KMS-11 (cell line): ENCODE results near the gene ACOT13.

Experiments used
- H2AFZ ChIP-seq: fragments of 200-600 bp; sonication (generic); 2 replicates; pipeline ENCODE4 v1.6.1; 2016; ENCODE audit warnings: antibody characterized with exemption, mixed run types, low read depth
- H3K27ac ChIP-seq: fragments of 200-600 bp; sonication (generic); 2 replicates; pipeline ENCODE4 v1.6.1; 2016; ENCODE audit warnings: mild to moderate bottlenecking, mixed run types
- H3K27me3 ChIP-seq: fragments of 200-600 bp; sonication (generic); 2 replicates; pipeline ENCODE4 v1.6.1; 2017; ENCODE audit warnings: mild to moderate bottlenecking, low read depth, mixed run types, moderate library complexity; ENCODE audit not compliant: insufficient read depth
- H3K36me3 ChIP-seq: fragments of 200-600 bp; sonication (generic); 2 replicates; pipeline ENCODE4 v1.6.1; 2017; ENCODE audit warnings: mild to moderate bottlenecking, mixed run types; ENCODE audit not compliant: insufficient read depth
- H3K4me1 ChIP-seq: fragments of 200-600 bp; sonication (generic); 2 replicates; pipeline ENCODE4 v1.6.1; 2016; ENCODE audit warnings: mild to moderate bottlenecking, low read depth, mixed run types; ENCODE audit not compliant: poor library complexity, severe bottlenecking
- H3K4me2 ChIP-seq: fragments of 200-600 bp; sonication (generic); 2 replicates; pipeline ENCODE4 v1.7.0; 2016; ENCODE audit warnings: mild to moderate bottlenecking, mixed run types
- H3K4me3 ChIP-seq: fragments of 200-600 bp; sonication (generic); IDR thresholded peaks from 2 replicates; pipeline ENCODE4 v1.6.1; 2017; ENCODE audit warnings: low read depth, low read length, mixed read lengths; ENCODE audit not compliant: insufficient read depth
- H3K79me2 ChIP-seq: fragments of 200-600 bp; sonication (generic); 2 replicates; pipeline ENCODE4 v1.6.1; 2016; ENCODE audit warnings: low read depth, mixed run types; ENCODE audit not compliant: insufficient read depth
- H3K9ac ChIP-seq: fragments of 200-600 bp; sonication (generic); 2 replicates; pipeline ENCODE4 v1.6.1; 2016; ENCODE audit warnings: mild to moderate bottlenecking, mixed run types
- H4K20me1 ChIP-seq: fragments of 200-600 bp; sonication (generic); 2 replicates; pipeline ENCODE4 v1.6.1; 2016; ENCODE audit warnings: mild to moderate bottlenecking, mixed run types; ENCODE audit not compliant: insufficient read depth
- TF ChIP-seq, protein P1 (sequence below): fragments of 200-600 bp; sonication (generic); conservative IDR thresholded peaks from 2 replicates; pipeline ENCODE4 v1.6.1; 2017; ENCODE audit warnings: low read depth, mild to moderate bottlenecking, antibody characterized with exemption, low read length, moderate library complexity, mixed read lengths

The ACOT13 gene

DNA sequence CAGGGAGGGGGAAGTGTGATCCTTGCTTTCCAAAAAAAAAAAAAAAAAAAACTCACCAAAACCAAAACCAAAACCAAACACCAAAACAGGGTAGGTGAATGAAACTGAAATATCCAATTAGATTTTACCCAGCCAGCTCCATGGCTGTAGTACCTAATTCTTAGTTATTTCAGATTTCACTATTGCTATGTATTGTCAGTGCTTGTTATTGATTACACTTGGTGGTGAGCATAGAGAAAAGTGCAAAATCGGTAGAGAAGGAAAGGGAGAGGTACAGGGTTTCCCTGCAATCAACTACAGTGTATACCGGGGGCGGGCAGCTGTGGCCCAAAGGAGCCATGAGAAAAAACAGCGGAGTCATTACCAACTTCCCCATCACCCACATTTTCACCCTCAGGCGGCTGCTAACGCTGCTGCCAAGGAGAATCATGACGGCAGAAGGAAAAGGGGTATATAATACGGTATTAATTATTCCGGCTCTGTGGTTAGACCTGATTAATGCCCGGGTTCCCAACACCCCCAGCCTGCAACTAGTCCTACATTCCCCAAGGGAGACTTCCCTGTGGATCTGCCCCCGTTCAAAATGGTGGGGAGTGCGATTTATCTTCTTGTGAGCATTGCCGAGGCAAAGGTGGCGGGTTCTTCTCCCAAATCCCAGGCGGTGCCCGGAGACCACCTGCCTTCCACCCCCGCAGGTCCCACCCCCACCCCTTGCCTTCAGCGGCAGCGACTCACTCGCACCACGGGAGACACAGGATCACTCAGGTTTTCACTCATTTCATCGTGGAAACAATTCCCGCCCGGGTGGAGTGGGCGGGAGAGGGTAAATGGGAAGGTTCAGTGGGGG lies 52.5 kb downstream of the ACOT13 start, which contains the start of gene C6orf62:
TSS of gene C6orf62 (minus strand) at position 30 of the 847 bp plus-strand sequence. CDS start 486 bp downstream, outside the sequence.
- Histone ChIP-seq H3K36me3 (peaks cover 19% of the 10 kb centered on the region; the same call in 1 of the 2 replicates), H3K27ac (peak within 1 kb of the TSS; percentile 98), H3K4me3 (no peak within 1 kb of the TSS), H3K9ac (peak within 1 kb of the TSS; percentile 98), H2AFZ (no peak within 1 kb of the TSS), H3K4me1 (peaks cover 33% of the 10 kb centered on the region), H4K20me1 (peaks cover 21% of the 10 kb centered on the region), H3K79me2 (peaks cover 61% of the 10 kb centered on the region), H3K4me2 (peak within 1 kb of the TSS; percentile 81), H3K27me3 (no peaks in the 10 kb centered on the region)
- TF ChIP-seq, protein P1, sequence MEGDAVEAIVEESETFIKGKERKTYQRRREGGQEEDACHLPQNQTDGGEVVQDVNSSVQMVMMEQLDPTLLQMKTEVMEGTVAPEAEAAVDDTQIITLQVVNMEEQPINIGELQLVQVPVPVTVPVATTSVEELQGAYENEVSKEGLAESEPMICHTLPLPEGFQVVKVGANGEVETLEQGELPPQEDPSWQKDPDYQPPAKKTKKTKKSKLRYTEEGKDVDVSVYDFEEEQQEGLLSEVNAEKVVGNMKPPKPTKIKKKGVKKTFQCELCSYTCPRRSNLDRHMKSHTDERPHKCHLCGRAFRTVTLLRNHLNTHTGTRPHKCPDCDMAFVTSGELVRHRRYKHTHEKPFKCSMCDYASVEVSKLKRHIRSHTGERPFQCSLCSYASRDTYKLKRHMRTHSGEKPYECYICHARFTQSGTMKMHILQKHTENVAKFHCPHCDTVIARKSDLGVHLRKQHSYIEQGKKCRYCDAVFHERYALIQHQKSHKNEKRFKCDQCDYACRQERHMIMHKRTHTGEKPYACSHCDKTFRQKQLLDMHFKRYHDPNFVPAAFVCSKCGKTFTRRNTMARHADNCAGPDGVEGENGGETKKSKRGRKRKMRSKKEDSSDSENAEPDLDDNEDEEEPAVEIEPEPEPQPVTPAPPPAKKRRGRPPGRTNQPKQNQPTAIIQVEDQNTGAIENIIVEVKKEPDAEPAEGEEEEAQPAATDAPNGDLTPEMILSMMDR = no peak

GRCh38 chr6:24720131-24720603 lies 53.3 kb downstream of the ACOT13 start:
- TF ChIP-seq, protein P1 = no peak
- Histone ChIP-seq H3K27ac (peak overlapping the region; percentile 98), H3K4me3 (no peak overlapping the region), H4K20me1 (peaks cover 21% of the 10 kb centered on the region), H3K4me2 (no peak overlapping the region; the same call in 1 of the 2 replicates), H3K79me2 (peaks cover 54% of the 10 kb centered on the region), H3K9ac (peak overlapping the region; percentile 98), H3K4me1 (peaks cover 33% of the 10 kb centered on the region), H3K27me3 (no peaks in the 10 kb centered on the region), H3K36me3 (peaks cover 12% of the 10 kb centered on the region; the same call in 1 of the 2 replicates), H2AFZ (peak overlapping the region; percentile 55; the same call in 1 of the 2 replicates)

DNA sequence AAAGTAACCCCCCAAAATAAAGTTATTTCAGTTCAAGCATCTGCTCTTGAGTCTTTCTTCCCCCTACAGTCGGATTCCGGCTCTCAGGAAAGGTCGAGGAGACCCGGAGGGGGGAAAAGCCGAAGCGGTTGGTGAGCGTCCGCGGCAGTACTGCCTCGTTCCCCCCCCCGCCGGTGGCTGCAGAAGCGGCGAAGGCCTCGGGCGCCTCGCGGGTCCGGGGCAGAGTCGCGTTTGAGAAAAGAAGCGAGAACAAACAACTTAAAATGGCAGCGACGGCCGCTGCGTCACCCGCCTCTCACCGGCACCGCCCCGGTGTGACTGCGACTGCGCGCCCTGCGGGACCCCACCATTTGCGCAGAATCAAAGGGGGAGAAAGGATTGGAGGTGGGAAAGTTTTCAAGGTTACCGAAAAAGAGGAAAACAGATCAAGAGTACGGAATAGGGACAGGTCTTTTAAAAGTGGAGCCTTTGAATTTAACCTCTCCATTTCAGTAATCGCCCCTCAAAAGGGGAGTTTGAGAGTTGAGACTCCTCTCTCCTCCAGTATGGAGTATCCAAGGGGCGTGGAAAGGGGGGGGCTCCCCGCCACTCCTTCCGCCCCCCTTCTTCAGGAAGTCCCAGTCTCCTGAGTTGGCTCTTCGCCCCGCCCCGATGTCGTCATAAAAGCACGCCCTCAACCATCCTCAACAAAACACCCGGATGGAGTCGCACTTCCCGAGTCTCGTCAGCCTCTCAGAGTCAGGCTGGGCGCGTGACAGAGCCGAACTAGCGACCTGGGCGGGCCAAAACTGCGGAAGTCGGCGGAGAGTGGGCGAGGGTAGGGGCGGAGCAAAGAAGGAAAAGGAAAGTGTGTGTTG lies 54.0 kb downstream of the ACOT13 start:
- H3K4me2 ChIP-seq = peak overlapping the region; percentile 50; the same call in 1 of the 2 replicates
- H3K36me3 ChIP-seq = 0 out of 2 replicates have a peak, but pooled peaks cover 9% of the 10 kb centered on the region
- H4K20me1 ChIP-seq = peaks cover 21% of the 10 kb centered on the region
- H3K9ac ChIP-seq = peak overlapping the region; percentile 98
- no peak overlapping the region for H3K4me3 ChIP-seq
- H3K4me1 ChIP-seq = peaks cover 33% of the 10 kb centered on the region
- peak overlapping the region; percentile 55 for H2AFZ ChIP-seq
- peak overlapping the region; percentile 98 for H3K27ac ChIP-seq
- TF ChIP-seq, protein P1 = no peak
- H3K27me3 ChIP-seq = no peaks in the 10 kb centered on the region
- peaks cover 47% of the 10 kb centered on the region for H3K79me2 ChIP-seq
